ENCODE results near the gene INHA. TPM values are rescaled to one million over a fixed set of nuclear protein-coding genes. Genes with fewer than 3 reads are reported as not detected.
A peak's percentile ranks its signal among the peaks of the same experiment; 100 is the strongest.

The INHA gene
- polyA plus RNA-seq, 1 of the 3 experiments (the other 2 are of a cell fraction): 1.2 TPM

GRCh38 chr2:219570194-219570923 lies 1.8 kb upstream of the INHA start:
- H4K20me1 ChIP-seq (ENCODE audit: insufficient read depth): no peaks in the 10 kb centered on the region
- H3K4me1 ChIP-seq (ENCODE audit: control insufficient read depth in 1 of 2, insufficient read depth in 2 of 2, low read depth in 1 of 2, low read length in 1 of 2): peaks cover 3 to 21% of the 10 kb centered on the region in 2 experiments; a peak in 1 of 4 replicates
- H3K9me3 ChIP-seq: no peaks in the 10 kb centered on the region
- DNase-seq: peak; percentile 83
- peak overlapping the region; percentile 81 for H3K4me2 ChIP-seq
- peaks cover 6% of the 10 kb centered on the region for H3F3A ChIP-seq (replicated peaks; ENCODE audit: insufficient read depth)
- H3K4me3 ChIP-seq (ENCODE audit: low read depth in 2 of 2, low read length in 1 of 2): peak overlapping the region; percentile 65 to 82
- no peaks in the 10 kb centered on the region for H3K9me2 ChIP-seq
- H3K36me3 ChIP-seq (replicated peaks in 1 of 2; ENCODE audit: control insufficient read depth in 1 of 2, insufficient read depth in 2 of 2, low read length in 1 of 2): peaks cover 8 to 26% of the 10 kb centered on the region in 2 experiments
- H2AFZ ChIP-seq (ENCODE audit: low read depth): peak overlapping the region; percentile 97; the same call in 1 of the 2 replicates
- POLR2A ChIA-PET: interaction anchor here (0.6 to 3.8 kb wide), 10 partner anchors 8 to 72 kb away, joined by 3 to 56 read pairs (median 9); partner anchors contain the start of genes CHPF, STK11IP and TMEM198
- H3K27ac ChIP-seq (ENCODE audit: low read depth in 2 of 2, low read length in 1 of 2): peak overlapping the region in 1 of 2 experiments; percentile 76; a peak in 2 of 4 replicates
- 11% methylated on average over 21 of the region's 95 CpGs for WGBS (ENCODE audit: low lambda C conversion rate)
- CTCF ChIA-PET: interaction anchor here (0.7 to 5.5 kb wide), 9 partner anchors 8 to 75 kb away, joined by 3 to 48 read pairs (median 9); partner anchors contain the start of gene STK11IP
- H3K79me2 ChIP-seq (ENCODE audit: insufficient read depth): peaks cover 4% of the 10 kb centered on the region; the same call in 1 of the 2 replicates
- H3K27me3 ChIP-seq (ENCODE audit: insufficient read depth): no peaks in the 10 kb centered on the region
- no peak for TF ChIP-seq CHD2 (IDR thresholded peaks at IDR 0.05; ENCODE audit: low read length, partially characterized antibody)
- no peak for TF ChIP-seq TEAD4 (IDR thresholded peaks at IDR 0.05; ENCODE audit: borderline replicate concordance, insufficient read depth)
- TF ChIP-seq NRF1 (IDR thresholded peaks at IDR 0.05; ENCODE audit: low read depth, low read length): peak; percentile 58
- TF ChIP-seq, protein P1, sequence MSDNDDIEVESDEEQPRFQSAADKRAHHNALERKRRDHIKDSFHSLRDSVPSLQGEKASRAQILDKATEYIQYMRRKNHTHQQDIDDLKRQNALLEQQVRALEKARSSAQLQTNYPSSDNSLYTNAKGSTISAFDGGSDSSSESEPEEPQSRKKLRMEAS (IDR thresholded peaks at IDR 0.05; ENCODE audit: low read depth): 0 out of 2 replicates have a peak, but pooled peaks have one; percentile 22
- TF ChIP-seq TCF12 (IDR thresholded peaks at IDR 0.05): no peak
- TF ChIP-seq, protein P2, sequence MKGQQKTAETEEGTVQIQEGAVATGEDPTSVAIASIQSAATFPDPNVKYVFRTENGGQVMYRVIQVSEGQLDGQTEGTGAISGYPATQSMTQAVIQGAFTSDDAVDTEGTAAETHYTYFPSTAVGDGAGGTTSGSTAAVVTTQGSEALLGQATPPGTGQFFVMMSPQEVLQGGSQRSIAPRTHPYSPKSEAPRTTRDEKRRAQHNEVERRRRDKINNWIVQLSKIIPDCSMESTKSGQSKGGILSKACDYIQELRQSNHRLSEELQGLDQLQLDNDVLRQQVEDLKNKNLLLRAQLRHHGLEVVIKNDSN (IDR thresholded peaks at IDR 0.05; ENCODE audit: borderline replicate concordance, low read depth): no peak
- peak; percentile 21; the same call in 1 of the 2 replicates for TF ChIP-seq GABPA (IDR thresholded peaks at IDR 0.05; ENCODE audit: low read depth)
- TF ChIP-seq, protein P3, sequence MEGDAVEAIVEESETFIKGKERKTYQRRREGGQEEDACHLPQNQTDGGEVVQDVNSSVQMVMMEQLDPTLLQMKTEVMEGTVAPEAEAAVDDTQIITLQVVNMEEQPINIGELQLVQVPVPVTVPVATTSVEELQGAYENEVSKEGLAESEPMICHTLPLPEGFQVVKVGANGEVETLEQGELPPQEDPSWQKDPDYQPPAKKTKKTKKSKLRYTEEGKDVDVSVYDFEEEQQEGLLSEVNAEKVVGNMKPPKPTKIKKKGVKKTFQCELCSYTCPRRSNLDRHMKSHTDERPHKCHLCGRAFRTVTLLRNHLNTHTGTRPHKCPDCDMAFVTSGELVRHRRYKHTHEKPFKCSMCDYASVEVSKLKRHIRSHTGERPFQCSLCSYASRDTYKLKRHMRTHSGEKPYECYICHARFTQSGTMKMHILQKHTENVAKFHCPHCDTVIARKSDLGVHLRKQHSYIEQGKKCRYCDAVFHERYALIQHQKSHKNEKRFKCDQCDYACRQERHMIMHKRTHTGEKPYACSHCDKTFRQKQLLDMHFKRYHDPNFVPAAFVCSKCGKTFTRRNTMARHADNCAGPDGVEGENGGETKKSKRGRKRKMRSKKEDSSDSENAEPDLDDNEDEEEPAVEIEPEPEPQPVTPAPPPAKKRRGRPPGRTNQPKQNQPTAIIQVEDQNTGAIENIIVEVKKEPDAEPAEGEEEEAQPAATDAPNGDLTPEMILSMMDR (IDR thresholded peaks at IDR 0.05): no peak
- TF ChIP-seq SMC3 (IDR thresholded peaks at IDR 0.05; ENCODE audit: low read depth, low read length): peak; percentile 15; the same call in 1 of the 2 replicates
- H3K9ac ChIP-seq: peak overlapping the region; percentile 69

- no peaks in the 10 kb centered on the region for H3K27me3 ChIP-seq (ENCODE audit: insufficient read depth)
- peak overlapping the region in 1 of 2 experiments; percentile 76; a peak in 2 of 4 replicates for H3K27ac ChIP-seq (ENCODE audit: low read depth in 2 of 2, low read length in 1 of 2)
- WGBS (ENCODE audit: low lambda C conversion rate): no CpG with 5 or more reads among the region's 55 CpGs
- no peaks in the 10 kb centered on the region for H3K9me2 ChIP-seq
- H3K36me3 ChIP-seq (replicated peaks in 1 of 2; ENCODE audit: control insufficient read depth in 1 of 2, insufficient read depth in 2 of 2, low read length in 1 of 2): peaks cover 8 to 26% of the 10 kb centered on the region in 2 experiments
- TF ChIP-seq EZH2phosphoT487 (IDR thresholded peaks at IDR 0.05; ENCODE audit: borderline replicate concordance, low read depth): no peak
- no peak for TF ChIP-seq JUND (IDR thresholded peaks at IDR 0.05)
- TF ChIP-seq NFIC (IDR thresholded peaks at IDR 0.05; ENCODE audit: borderline replicate concordance): no peak
- TF ChIP-seq MXI1 (IDR thresholded peaks at IDR 0.05; ENCODE audit: low read depth, low read length): no peak
- TF ChIP-seq FOXJ3 (CRISPR knock-in tag; IDR thresholded peaks at IDR 0.05): no peak
- TF ChIP-seq ELF1 (IDR thresholded peaks at IDR 0.05): no peak
- no peaks in the 10 kb centered on the region for H3K9me3 ChIP-seq
- CTCF ChIA-PET: interaction anchor here (0.7 to 5.5 kb wide), 11 partner anchors 9 to 119 kb away, joined by 3 to 48 read pairs (median 6); partner anchors contain the start of gene STK11IP
- peak overlapping the region; percentile 69 for H3K9ac ChIP-seq
- peaks cover 6% of the 10 kb centered on the region for H3F3A ChIP-seq (replicated peaks; ENCODE audit: insufficient read depth)
- peaks cover 3 to 21% of the 10 kb centered on the region in 2 experiments; a peak in 1 of 4 replicates for H3K4me1 ChIP-seq (ENCODE audit: control insufficient read depth in 1 of 2, insufficient read depth in 2 of 2, low read depth in 1 of 2, low read length in 1 of 2)
- H3K79me2 ChIP-seq (ENCODE audit: insufficient read depth): peaks cover 4% of the 10 kb centered on the region; the same call in 1 of the 2 replicates
- no peak for DNase-seq
- peak overlapping the region; percentile 65 to 82 for H3K4me3 ChIP-seq (ENCODE audit: low read depth in 2 of 2, low read length in 1 of 2)
- POLR2A ChIA-PET: interaction anchor here (0.6 to 3.8 kb wide), 10 partner anchors 9 to 72 kb away, joined by 3 to 56 read pairs (median 9); partner anchors contain the start of genes CHPF, STK11IP and TMEM198
- H2AFZ ChIP-seq (ENCODE audit: low read depth): peak overlapping the region; percentile 97; the same call in 1 of the 2 replicates
- no peaks in the 10 kb centered on the region for H4K20me1 ChIP-seq (ENCODE audit: insufficient read depth)
- peak overlapping the region; percentile 81 for H3K4me2 ChIP-seq
Measured at GRCh38 chr2:219570924-219571310, 1.2 kb upstream of the INHA start.
